Body of pancreas (tissue), 4 donors: Measurements from ENCODE around the gene TGM1. TPM values are rescaled to one million over a fixed set of nuclear protein-coding genes. Genes with fewer than 3 reads are reported as not detected.
"Not testable (repeated sequence)": the region's sequence is repeated elsewhere in the genome, so short reads cannot be mapped to it uniquely, and the experiment has no call there.

Experiments
- ATAC-seq: fragments of 150-250 bp; one replicate; pipeline ENCODE4 v1.9.1; 2016
- DNase-seq, 4 donors: peaks; one replicate each; pipeline ENCODE4 v3.0.0-alpha.2; 2019
- H3K27ac ChIP-seq, 4 donors: fragments of 200-600 bp; sonication (generic); 1 replicate in 3 of 4; 2 replicates in 1 of 4; pipeline versions ENCODE4 v1.5.1 to v1.6.1; 2016 to 2019; ENCODE audit warnings: mild to moderate bottlenecking in 1 of 4, mixed read lengths in 1 of 4, moderate library complexity in 1 of 4
- H3K27me3 ChIP-seq, 2 donors: fragments of 200-600 bp; sonication (generic); one replicate each; pipeline ENCODE4 v1.6.0; 2016; ENCODE audit warnings: mild to moderate bottlenecking in 1 of 2
- H3K36me3 ChIP-seq, 2 donors: fragments of 200-600 bp; sonication (generic); replicated peaks in 1 of 2; 2 replicates each; pipeline ENCODE4 v1.5.1; 2016; ENCODE audit warnings: low read depth in 2 of 2; ENCODE audit not compliant: insufficient read depth in 1 of 2
- H3K4me1 ChIP-seq: fragments of 200-600 bp; sonication (generic); one replicate; pipeline ENCODE4 v1.6.0; 2016
- H3K4me3 ChIP-seq, 2 donors: fragments of 200-600 bp; sonication (generic); 1 replicate in 1 of 2; 2 replicates in 1 of 2; pipeline ENCODE4 v1.5.1; 2016 to 2019
- H3K9me3 ChIP-seq, 3 donors: fragments of 200-600 bp; sonication (generic); 1 replicate in 2 of 3; 2 replicates in 1 of 3; pipeline ENCODE4 v1.5.1; 2016
- CTCF ChIP-seq, 7 experiments: fragments of 450-650 bp in 4 of 7; fragments of 200-600 bp in 3 of 7; sonication (generic) in 3 of 7; IDR thresholded peaks; one replicate each; pipeline ENCODE4 v1.5.1; 2016 to 2019; ENCODE audit warnings: antibody characterized with exemption in 7 of 7
- POLR2A ChIP-seq, 3 donors: fragments of 450-650 bp; IDR thresholded peaks; one replicate each; pipeline ENCODE4 v1.6.1; 2016; ENCODE audit warnings: antibody characterized with exemption in 3 of 3, mild to moderate bottlenecking in 2 of 3
- WGBS, 2 donors: methylation state at CpG; one replicate each; pipeline ENCODE4 v1.1.5; 2017; 5-methylcytosine and 5-hydroxymethylcytosine counted together
- intact Hi-C: fragments of 100-400 bp; cut with DNase I; formaldehyde crosslinking; loops from one replicate; pipeline ENCODE4 v1.15.1; 2023
- total RNA-seq, 2 donors: library from RNA; depleted of rRNA; stranded (reverse); fragments of >200 nt; gene quantifications; one replicate each; pipeline ENCODE4 v1.1.0, GENCODE V29; 2016

The TGM1 gene
- total RNA-seq, 2 donors from 2014 or later = 2.9 to 13.8 TPM

DNA sequence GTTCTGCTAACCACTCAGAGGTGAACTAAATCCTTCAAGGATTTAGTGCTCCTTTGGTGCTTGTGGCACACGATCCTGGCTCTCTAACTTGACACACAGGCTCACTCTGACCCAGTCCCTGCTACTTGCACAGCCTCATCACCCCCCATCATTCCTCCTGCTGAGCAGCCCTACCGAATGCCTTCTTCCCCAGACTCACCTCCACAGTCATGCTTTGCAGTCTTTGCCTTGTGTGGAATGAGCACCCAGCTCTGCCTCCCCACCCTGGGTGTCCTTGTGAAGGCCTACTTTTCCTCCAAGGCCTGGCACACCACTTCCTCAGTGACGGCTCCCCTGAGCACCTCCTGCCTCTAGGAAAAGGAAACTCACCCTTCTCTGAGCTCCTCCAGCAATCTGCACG is 12.6 kb downstream of the TGM1 start:
- H3K27ac ChIP-seq = no peak overlapping the region
- no peaks in the 10 kb centered on the region for H3K4me1 ChIP-seq
- 57% methylated on average over 4 of the region's 4 CpGs for WGBS, 2 donors
- no peak overlapping the region for H3K4me3 ChIP-seq
- TF ChIP-seq CTCF (IDR thresholded peaks at IDR 0.05) (no peak), POLR2A (IDR thresholded peaks at IDR 0.05) (no peak)
- peaks cover 0 to 2% of the 10 kb centered on the region in 2 donors for H3K36me3 ChIP-seq
- no peaks in the 10 kb centered on the region for H3K9me3 ChIP-seq
- no peaks in the 10 kb centered on the region for H3K27me3 ChIP-seq
- intact Hi-C loops = loop anchor here (5.0 kb wide), 1 partner anchor 37 kb away; no protein-coding TSS in a partner anchor
- DNase-seq (no peak), ATAC-seq (no peak)

GRCh38 chr14:24249230-24250021 is 13.6 kb downstream of the TGM1 start:
- ATAC-seq (no peak), DNase-seq (no peak)
- H3K4me1 ChIP-seq = no peaks in the 10 kb centered on the region
- TF ChIP-seq POLR2A (IDR thresholded peaks at IDR 0.05) (no peak), CTCF (IDR thresholded peaks at IDR 0.05) (no peak)
- intact Hi-C loops = loop anchor here (5.0 kb wide), 1 partner anchor 38 kb away; no protein-coding TSS in a partner anchor
- no peak overlapping the region for H3K4me3 ChIP-seq
- no peaks in the 10 kb centered on the region for H3K27me3 ChIP-seq
- 71 to 78% methylated on average over 9 to 13 of the region's 13 CpGs for WGBS, 2 donors
- no peaks in the 10 kb centered on the region for H3K36me3 ChIP-seq
- H3K27ac ChIP-seq = no peak overlapping the region
- no peaks in the 10 kb centered on the region for H3K9me3 ChIP-seq

- DNase-seq = no peak
- Histone ChIP-seq H3K27ac (no peak overlapping the region), H3K4me1 (peaks cover 7% of the 10 kb centered on the region), H3K9me3 (no peaks in the 10 kb centered on the region), H3K4me3 (no peak overlapping the region), H3K36me3 (no peaks in the 10 kb centered on the region), H3K27me3 (no peaks in the 10 kb centered on the region)
- TF ChIP-seq POLR2A (IDR thresholded peaks at IDR 0.05) (no peak), CTCF (IDR thresholded peaks at IDR 0.05) (no peak)
- intact Hi-C loops = no loop called here
- 55 to 66% methylated on average over 7 of the region's 7 CpGs for WGBS, 2 donors
- ATAC-seq = no peak
Observed at GRCh38 chr14:24247422-24247821, 15.6 kb downstream of the TGM1 start.

- ATAC-seq = no peak
- intact Hi-C loops = no loop called here
- DNase-seq = no peak
- H3K4me1 ChIP-seq = peaks cover 7% of the 10 kb centered on the region
- H3K9me3 ChIP-seq = no peaks in the 10 kb centered on the region
- 82 to 83% methylated on average over 3 of the region's 3 CpGs for WGBS, 2 donors
- no peak overlapping the region for H3K4me3 ChIP-seq
- no peak for TF ChIP-seq POLR2A (IDR thresholded peaks at IDR 0.05)
- no peak for TF ChIP-seq CTCF (IDR thresholded peaks at IDR 0.05)
- H3K27me3 ChIP-seq = no peaks in the 10 kb centered on the region
- H3K36me3 ChIP-seq = no peaks in the 10 kb centered on the region
- no peak overlapping the region for H3K27ac ChIP-seq
Observed at GRCh38 chr14:24246765-24247212, 16.2 kb downstream of the TGM1 start.

- peaks cover 22% of the 10 kb centered on the region for H3K4me1 ChIP-seq
- H3K4me3 ChIP-seq, ATAC-seq, intact Hi-C loops, H3K9me3 ChIP-seq, H3K27ac ChIP-seq, H3K36me3 ChIP-seq, DNase-seq, H3K27me3 ChIP-seq: not testable (repeated sequence)
- WGBS, 2 donors = 83 to 84% methylated on average over 9 to 11 of the region's 11 CpGs
Observed at GRCh38 chr14:24245350-24245749, 17.6 kb downstream of the TGM1 start.
